NCI-H1105 treated with DMSO at 0.1 percent for 48 hours (cell line): ENCODE measurements around the gene AFAP1L2.
A peak's percentile ranks its signal among the peaks of the same experiment; 100 is the strongest.

Source experiments
- DNase-seq: peaks from one replicate; lab custom pipeline; 2025; lab: John Stamatoyannopoulos, UW

Gene AFAP1L2

DNA sequence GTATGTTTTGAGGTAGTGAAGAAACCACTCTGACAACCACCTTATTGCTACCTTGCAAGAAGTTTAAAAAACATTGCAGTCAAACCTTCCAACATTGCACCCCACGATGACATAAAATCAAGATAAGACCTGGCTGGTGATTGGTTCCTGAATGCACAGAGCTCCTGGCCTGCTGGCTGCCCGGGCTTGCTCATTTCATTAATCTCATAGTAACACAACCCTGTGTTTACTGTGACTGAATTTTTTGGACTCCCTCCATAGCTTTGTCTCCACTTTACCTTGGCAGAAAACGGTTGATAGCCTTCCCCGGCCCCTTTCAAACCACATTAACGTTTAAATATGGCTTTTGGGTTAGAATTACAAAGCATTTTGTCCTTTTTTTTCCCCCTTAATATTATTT, 137.8 kb downstream of the AFAP1L2 start:
- peak; percentile 84 for DNase-seq

- DNase-seq = no peak
Measured at GRCh38 chr10:114265392-114266053, 138.8 kb downstream of the AFAP1L2 start.

DNA sequence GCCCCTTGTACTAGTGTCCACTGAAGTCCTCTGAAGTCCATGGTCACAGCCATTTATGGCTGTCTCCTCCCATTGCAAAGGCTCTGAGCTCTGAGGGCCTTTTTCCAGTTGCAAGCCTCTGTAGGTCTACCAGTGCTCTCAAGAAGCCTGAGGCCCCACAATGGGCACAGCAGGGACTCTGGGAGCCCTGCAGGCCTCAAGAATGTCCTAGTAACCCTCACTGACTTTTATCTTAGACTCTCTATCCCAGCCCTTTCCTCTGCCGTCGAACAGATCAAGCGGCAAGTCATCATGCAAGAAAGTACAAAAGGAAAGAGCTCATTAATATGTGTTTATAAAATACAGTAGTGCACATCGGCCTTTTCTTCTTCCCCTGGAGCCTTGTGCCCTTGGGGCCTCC, 141.8 kb downstream of the AFAP1L2 start:
- DNase-seq = no peak

- no peak for DNase-seq
Measured at GRCh38 chr10:114261076-114261475, 143.2 kb downstream of the AFAP1L2 start.

DNA sequence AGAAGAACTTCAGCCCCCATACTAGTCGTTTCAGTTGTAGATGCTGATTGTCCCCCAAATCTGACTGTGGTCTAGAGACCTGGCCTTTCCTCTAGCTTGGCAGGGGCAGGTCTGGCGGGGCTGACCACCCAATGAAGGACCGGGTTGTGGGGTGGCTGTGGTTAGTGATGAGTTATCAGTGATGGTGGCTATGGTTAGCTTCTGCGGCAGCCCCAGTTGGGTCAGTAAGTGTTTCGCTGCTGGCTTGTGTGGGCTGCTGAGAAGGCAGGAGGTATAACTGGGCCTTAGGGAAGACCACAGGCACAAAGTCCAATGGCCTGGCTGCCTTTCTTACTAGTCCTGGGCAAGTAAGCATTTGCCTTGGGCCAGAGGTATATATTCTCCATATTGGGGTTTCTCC, 143.9 kb downstream of the AFAP1L2 start:
- DNase-seq = no peak

DNA sequence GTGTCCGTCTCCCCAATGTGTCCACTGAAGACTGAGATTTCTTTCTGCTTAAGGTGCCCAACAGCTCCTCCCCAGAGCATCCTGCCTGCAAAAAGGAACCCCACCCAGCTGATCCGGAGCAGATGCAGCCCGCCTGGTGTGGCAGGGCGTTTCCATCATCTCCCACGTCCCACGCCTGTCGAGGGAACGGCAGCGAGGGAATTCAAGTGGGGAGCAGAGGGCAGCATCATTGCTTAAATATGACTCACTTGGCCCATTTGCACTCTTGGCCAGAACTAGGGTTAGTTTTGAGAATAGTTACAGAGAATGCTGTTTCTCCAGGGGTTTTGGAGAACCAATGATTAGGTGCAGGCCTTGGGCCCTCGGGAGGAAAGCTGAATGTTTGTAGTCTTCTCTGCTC, 144.5 kb downstream of the AFAP1L2 start:
- no peak for DNase-seq

DNA sequence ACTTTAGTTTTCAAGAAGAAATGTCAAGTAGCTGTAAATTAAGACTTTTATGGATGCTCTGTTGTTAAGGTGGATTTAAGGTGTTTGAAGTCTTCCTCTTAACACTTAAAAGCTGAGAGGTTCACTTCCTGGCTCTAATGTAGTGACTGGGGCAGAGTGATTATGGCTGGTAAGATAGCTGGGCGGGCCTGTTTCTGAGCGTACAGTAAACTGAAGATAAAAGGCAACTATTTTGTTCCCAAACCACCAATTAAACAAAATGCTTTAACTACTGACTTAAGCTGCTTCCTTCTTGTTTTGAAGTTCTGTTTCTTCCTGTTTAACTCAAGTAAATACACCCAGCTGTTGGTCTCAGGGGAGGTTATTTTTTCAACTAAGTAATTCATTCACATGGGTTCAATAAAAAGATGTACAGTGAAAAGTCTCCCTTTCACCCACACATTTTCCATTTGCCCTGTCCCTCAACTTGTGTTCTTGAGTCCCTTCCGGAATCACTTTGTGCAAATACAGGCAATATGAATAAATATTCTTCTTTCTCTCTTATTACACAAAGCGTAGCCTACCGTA, 145.9 kb downstream of the AFAP1L2 start:
- DNase-seq = no peak

GRCh38 chr10:114257498-114257897, 146.8 kb downstream of the AFAP1L2 start:
- no peak for DNase-seq

DNA sequence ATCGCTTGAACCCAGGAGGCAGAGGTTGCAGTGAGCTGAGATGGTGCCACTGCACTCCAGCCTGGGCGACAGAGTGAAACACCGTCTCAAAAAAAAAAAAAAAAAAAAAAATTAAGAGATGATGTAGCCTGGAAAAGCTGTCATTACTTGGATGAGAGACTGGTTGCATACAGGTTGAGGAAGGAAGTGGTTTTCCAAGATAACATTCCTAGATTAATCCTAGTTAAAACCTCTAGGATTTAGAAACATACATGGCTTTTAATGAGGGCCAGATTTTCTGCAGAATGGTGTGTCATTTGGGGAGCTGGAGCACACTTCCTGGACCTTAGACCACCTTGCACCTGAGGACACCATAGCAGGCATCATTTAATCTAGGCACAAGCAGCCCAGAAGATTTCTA, 147.5 kb downstream of the AFAP1L2 start:
- no peak for DNase-seq

DNA sequence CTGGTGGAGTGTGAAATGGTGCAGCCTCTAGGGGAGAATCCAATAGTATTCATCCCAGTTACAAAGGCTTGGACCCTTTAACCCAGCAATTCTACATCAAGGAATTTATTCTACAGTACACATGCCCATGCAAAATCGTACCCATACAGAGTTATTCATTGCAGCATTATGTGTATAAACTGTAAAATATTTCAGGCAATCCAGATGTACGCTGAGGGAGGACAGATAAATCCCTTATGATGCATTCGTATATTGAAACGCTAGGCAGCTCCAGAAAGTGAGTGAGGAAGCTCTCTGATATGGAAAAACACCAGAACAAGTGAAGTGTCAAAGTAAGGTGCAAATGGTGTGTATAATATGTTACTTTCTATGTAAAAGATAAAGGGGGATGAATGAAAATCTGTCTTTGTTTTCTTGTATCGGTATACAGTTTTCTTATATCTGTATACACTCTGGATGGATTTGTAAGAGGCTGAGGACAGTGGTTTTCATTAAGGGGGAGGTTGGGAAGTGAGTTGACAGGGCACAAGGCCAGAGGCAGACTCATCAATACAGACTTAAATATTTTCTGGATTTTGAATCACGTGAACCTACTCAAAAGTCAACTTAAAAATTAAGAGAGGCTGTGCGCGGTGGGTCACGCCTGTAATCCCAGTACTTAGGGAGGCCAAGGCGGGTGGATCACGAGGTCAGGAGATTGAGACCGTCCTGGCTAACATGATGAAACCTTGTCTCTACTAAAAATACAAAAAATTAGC, 148.1 kb downstream of the AFAP1L2 start:
- no peak for DNase-seq

GRCh38 chr10:114255227-114255626, 149.1 kb downstream of the AFAP1L2 start:
- no peak for DNase-seq

GRCh38 chr10:114252883-114253282, 151.4 kb downstream of the AFAP1L2 start:
- DNase-seq = no peak

- no peak for DNase-seq
Measured at GRCh38 chr10:114252092-114252491, 152.2 kb downstream of the AFAP1L2 start.

- no peak for DNase-seq
Measured at GRCh38 chr10:114250716-114251115, 153.6 kb downstream of the AFAP1L2 start.

GRCh38 chr10:114250236-114250635, 154.1 kb downstream of the AFAP1L2 start:
- DNase-seq = no peak

DNA sequence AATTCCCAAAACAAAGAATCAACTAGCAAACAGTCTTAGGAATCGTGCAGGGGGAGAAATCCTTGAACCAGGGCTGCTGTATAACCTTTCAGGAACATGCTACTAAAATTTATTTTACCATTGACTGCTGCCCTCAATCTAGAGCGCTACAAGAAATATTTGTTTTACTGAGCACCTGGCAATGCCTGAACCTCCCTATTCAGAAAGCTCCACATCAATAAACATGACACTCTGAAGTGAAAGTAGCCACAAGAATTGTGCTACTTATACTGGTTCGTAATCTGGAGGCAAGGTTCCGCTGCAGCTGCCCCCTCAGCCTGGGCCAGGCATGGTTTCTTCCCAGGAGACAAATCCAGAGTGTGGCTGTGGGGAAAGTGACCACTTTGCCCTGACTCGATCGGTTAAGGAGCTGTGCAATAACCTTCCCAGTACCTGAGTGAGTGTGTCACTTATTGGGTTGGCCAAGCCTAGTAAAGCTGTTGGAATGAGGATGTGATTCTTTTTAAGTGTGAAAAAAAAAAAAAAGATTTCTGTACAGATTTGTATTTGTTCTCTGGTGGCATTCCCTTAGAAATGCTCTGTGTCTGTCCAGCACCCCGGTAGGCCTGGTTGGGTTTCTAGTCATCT, 157.5 kb downstream of the AFAP1L2 start:
- no peak for DNase-seq

DNA sequence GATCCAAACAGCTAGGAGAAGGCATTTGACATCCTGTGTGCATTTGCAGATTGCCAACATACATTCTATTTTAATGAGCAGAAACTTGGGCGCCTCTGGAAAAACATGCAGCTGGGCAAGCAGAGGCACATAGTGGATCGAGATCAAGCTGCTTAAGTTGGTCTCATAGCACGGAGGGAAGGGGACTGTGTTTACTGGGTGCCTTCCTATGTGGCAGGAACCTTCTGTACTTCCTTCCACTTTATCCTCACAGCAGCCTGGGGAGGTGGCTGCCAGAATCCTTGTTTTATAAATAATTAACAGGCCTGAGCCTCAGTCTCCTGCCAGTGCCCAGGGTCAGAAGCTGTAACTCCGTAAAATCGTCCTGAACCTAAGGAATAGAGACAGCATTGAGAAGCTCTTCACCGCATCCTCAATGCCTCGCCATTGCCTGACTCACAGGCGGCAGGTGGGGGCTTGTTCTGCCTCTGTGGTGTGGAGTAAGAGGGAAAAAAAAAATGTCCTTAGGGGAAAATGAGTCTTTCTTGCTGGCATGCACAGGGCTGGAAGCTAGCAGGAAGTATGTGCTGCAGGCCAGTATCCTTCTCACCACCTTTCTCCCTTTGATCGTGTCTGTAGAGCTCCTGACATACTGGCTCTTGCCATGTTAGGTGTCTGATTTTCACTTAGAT, 159.0 kb downstream of the AFAP1L2 start:
- no peak for DNase-seq
